HL-60/S4 (cell line): Measurements from ENCODE around the gene ABCC2.
"Not testable (repeated sequence)": the region's sequence is repeated elsewhere in the genome, so short reads cannot be mapped to it uniquely, and the experiment has no call there.

Source experiments
- in situ Hi-C: fragments of 300-500 bp; cut with MboI; formaldehyde crosslinking; loops from 2 replicates; pipeline ENCODE4 v1.14.3; 2022; ENCODE audit warnings: low sequenced_read_pairs

Gene ABCC2

DNA sequence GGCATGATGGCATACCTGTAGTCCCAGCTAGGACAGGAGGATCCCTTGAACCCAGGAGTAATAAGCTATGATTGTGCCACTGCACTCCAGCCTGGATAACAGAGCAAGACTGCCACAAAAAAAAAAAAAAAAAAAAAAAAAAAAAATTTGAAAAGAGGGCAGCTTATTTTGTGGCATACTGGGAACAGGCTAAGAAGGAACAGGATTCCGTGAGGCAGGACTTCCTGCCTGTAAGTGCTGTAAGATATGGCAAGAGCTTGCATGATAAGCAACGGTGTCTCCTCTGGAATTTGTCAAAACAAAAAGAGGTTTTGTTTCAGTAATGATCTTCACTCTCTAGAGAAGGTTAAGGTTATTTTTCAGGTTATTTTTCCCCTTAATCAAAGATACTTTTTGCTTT lies 101.1 kb downstream of the ABCC2 start:
- in situ Hi-C loops, result no loop called here

GRCh38 chr10:99888622-99889021 lies 106.2 kb downstream of the ABCC2 start:
- in situ Hi-C loops, result no loop called here

GRCh38 chr10:99894613-99895012 lies 112.2 kb downstream of the ABCC2 start:
- in situ Hi-C loops, result no loop called here

GRCh38 chr10:99895066-99895465 lies 112.6 kb downstream of the ABCC2 start:
- in situ Hi-C loops, result not testable (repeated sequence)

DNA sequence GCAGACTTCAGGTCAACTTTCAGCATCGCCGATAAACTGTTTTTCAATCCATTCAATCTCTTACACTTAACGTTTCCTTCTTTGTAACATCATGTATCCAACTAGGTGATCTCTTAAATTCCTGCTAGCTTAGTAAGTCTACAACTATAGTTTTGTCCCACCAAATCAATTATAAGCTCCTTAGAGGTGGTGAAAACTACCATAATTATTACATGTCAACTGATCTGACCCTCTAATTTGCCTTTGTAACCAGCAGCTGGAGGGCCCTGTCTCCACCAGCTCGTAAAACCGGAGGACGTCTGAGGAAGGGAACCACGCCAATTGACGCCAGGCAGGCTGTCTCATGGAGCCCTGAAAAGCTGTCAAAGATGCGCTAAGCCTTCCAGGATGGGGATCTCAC lies 113.4 kb downstream of the ABCC2 start:
- in situ Hi-C loops, result no loop called here
